ENCODE data around the gene ZNF521.
A peak's percentile ranks its signal among the peaks of the same experiment; 100 is the strongest.

ZNF521 gene

GRCh38 chr18:25145731-25146511 is 206.0 kb downstream of the ZNF521 start:
- no peak overlapping the region for H3K4me3 ChIP-seq (ENCODE audit: low read depth, low read length)
- DNase-seq (ENCODE audit: low read depth), result no peak

- no peak overlapping the region for H3K4me3 ChIP-seq (ENCODE audit: low read depth, low read length)
- peak; percentile 74 for DNase-seq (ENCODE audit: low read depth)
Measured at GRCh38 chr18:25144820-25145219, 207.1 kb downstream of the ZNF521 start.

GRCh38 chr18:25141886-25142285 is 210.1 kb downstream of the ZNF521 start:
- H3K4me3 ChIP-seq (ENCODE audit: low read depth, low read length), result no peak overlapping the region
- DNase-seq (ENCODE audit: low read depth), result no peak

- no peak for DNase-seq (ENCODE audit: low read depth)
Measured at GRCh38 chr18:25141399-25141798, 210.6 kb downstream of the ZNF521 start.

GRCh38 chr18:25140962-25141308 is 211.0 kb downstream of the ZNF521 start:
- no peak overlapping the region for H3K4me3 ChIP-seq (ENCODE audit: low read depth, low read length)
- no peak for DNase-seq (ENCODE audit: low read depth)

More at GRCh38 chr18:25141399-25141798, 210.6 kb downstream of the ZNF521 start:
- H3K4me3 ChIP-seq (ENCODE audit: low read depth, low read length), result no peak overlapping the region

GRCh38 chr18:25140124-25140961 is 211.6 kb downstream of the ZNF521 start:
- no peak for DNase-seq (ENCODE audit: low read depth)
- no peak overlapping the region for H3K4me3 ChIP-seq (ENCODE audit: low read depth, low read length)

GRCh38 chr18:25137197-25137472 is 214.8 kb downstream of the ZNF521 start:
- no peak for DNase-seq (ENCODE audit: low read depth)
- H3K4me3 ChIP-seq (ENCODE audit: low read depth, low read length), result no peak overlapping the region

GRCh38 chr18:25136416-25137196 is 215.4 kb downstream of the ZNF521 start:
- no peak overlapping the region for H3K4me3 ChIP-seq (ENCODE audit: low read depth, low read length)
- no peak for DNase-seq (ENCODE audit: low read depth)

GRCh38 chr18:25134861-25135260 is 217.1 kb downstream of the ZNF521 start:
- no peak for DNase-seq (ENCODE audit: low read depth)
- H3K4me3 ChIP-seq (ENCODE audit: low read depth, low read length), result no peak overlapping the region

GRCh38 chr18:25133879-25134278 is 218.1 kb downstream of the ZNF521 start:
- no peak for DNase-seq (ENCODE audit: low read depth)
- no peak overlapping the region for H3K4me3 ChIP-seq (ENCODE audit: low read depth, low read length)

- DNase-seq (ENCODE audit: low read depth), result no peak
- no peak overlapping the region for H3K4me3 ChIP-seq (ENCODE audit: low read depth, low read length)
Measured at GRCh38 chr18:25132786-25133496, 219.0 kb downstream of the ZNF521 start.

- no peak for DNase-seq (ENCODE audit: low read depth)
- H3K4me3 ChIP-seq (ENCODE audit: low read depth, low read length), result no peak overlapping the region
Measured at GRCh38 chr18:25126751-25127150, 225.2 kb downstream of the ZNF521 start.

- no peak overlapping the region for H3K4me3 ChIP-seq (ENCODE audit: low read depth, low read length)
- DNase-seq (ENCODE audit: low read depth), result no peak
Measured at GRCh38 chr18:25125680-25126079, 226.3 kb downstream of the ZNF521 start.

- DNase-seq (ENCODE audit: low read depth), result no peak
- H3K4me3 ChIP-seq (ENCODE audit: low read depth, low read length), result no peak overlapping the region
Measured at GRCh38 chr18:25123438-25124232, 228.3 kb downstream of the ZNF521 start.

GRCh38 chr18:25121442-25121841 is 230.5 kb downstream of the ZNF521 start:
- no peak overlapping the region for H3K4me3 ChIP-seq (ENCODE audit: low read depth, low read length)
- no peak for DNase-seq (ENCODE audit: low read depth)

- no peak for DNase-seq (ENCODE audit: low read depth)
- H3K4me3 ChIP-seq (ENCODE audit: low read depth, low read length), result no peak overlapping the region
Measured at GRCh38 chr18:25113566-25113965, 238.4 kb downstream of the ZNF521 start.

GRCh38 chr18:25112821-25113434 is 239.0 kb downstream of the ZNF521 start:
- DNase-seq (ENCODE audit: low read depth), result no peak
- H3K4me3 ChIP-seq (ENCODE audit: low read depth, low read length), result no peak overlapping the region

Data from skeletal muscle cell (primary cell).